OCI-LY7 (cell line): ENCODE measurements around the gene HLCS.

Experiments
- EZH2phosphoT487 ChIP-seq: fragments of 200-600 bp; sonication (generic); IDR thresholded peaks from 2 replicates; pipeline ENCODE4 v1.6.1; 2018; ENCODE audit warnings: low read depth, borderline replicate concordance, mild to moderate bottlenecking, mixed run types, antibody characterized with exemption, low read length, moderate library complexity, mixed read lengths
- TF ChIP-seq, protein P1 (sequence below): fragments of 200-600 bp; sonication (generic); conservative IDR thresholded peaks from 2 replicates; pipeline ENCODE4 v1.5.1; 2014; ENCODE audit warnings: mild to moderate bottlenecking, antibody characterized with exemption, low read length, moderate library complexity, mixed read lengths

DNA sequence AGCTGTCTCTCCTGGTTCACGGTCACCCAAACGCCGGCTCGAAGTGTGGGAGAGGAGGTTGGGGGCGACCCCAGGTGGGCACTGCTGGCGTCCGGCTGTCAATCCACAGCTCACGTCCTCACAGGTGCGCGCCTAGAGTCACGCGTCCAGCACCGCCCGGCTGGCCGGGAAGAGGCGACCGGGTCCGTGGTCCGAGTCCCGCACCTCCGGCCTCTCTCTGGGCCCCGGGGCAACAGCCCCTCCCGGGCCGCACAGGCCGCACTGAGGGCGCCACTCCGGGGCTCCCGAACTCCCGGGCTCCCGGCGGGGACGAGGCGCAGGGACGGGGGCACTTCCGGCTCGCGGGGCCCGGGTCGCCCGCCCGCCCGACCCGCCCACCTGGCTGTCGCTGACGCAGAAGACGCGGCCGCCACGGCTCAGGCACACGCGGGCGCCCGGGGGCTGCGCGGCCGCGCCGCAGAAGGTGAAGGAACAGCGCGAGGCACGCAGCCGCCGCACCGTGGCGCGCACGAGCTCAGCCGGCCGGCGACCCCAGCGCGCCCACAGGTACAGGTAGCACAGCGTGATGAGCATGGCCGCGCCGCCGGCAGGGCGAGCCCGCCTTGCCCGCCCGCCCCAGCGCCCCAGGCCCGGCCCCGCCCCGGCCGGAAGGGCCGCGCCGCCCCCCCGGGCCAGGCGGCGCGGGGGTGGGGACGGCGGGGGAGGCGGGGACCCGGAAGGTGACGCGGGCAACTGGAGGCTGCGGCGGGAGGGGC, at the start of gene HLCS:
- TF ChIP-seq, protein P1, sequence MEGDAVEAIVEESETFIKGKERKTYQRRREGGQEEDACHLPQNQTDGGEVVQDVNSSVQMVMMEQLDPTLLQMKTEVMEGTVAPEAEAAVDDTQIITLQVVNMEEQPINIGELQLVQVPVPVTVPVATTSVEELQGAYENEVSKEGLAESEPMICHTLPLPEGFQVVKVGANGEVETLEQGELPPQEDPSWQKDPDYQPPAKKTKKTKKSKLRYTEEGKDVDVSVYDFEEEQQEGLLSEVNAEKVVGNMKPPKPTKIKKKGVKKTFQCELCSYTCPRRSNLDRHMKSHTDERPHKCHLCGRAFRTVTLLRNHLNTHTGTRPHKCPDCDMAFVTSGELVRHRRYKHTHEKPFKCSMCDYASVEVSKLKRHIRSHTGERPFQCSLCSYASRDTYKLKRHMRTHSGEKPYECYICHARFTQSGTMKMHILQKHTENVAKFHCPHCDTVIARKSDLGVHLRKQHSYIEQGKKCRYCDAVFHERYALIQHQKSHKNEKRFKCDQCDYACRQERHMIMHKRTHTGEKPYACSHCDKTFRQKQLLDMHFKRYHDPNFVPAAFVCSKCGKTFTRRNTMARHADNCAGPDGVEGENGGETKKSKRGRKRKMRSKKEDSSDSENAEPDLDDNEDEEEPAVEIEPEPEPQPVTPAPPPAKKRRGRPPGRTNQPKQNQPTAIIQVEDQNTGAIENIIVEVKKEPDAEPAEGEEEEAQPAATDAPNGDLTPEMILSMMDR = no peak
- no peak for TF ChIP-seq EZH2phosphoT487
